GM12891 (cell line): ENCODE measurements around the gene RFPL3.

Experiments used
- PAX5 ChIP-seq: IDR thresholded peaks from 2 replicates; pipeline ENCODE4 v1.6.1; 2011; ENCODE audit warnings: low read length, moderate library complexity, mild to moderate bottlenecking; ENCODE audit not compliant: insufficient read depth, severe bottlenecking
- POLR2A ChIP-seq: IDR thresholded peaks from 2 replicates; pipeline ENCODE4 v1.6.1; 2011; ENCODE audit warnings: low read depth, low read length, control low read depth
- POLR2AphosphoS5 ChIP-seq: IDR thresholded peaks from 2 replicates; pipeline ENCODE4 v1.6.1; 2011; ENCODE audit warnings: low read depth, low read length, control low read depth
- TAF1 ChIP-seq: IDR thresholded peaks from 2 replicates; pipeline ENCODE4 v1.6.1; 2011; ENCODE audit warnings: low read depth, low read length, control low read depth

GRCh38 chr22:32407936-32408335 lies 50.3 kb downstream of the RFPL3 start:
- TF ChIP-seq POLR2A (no peak), POLR2AphosphoS5 (no peak), TAF1 (no peak), PAX5 (no peak)
